B cell (primary cell): ENCODE data around the gene TOP2B. TPM values are rescaled to one million over a fixed set of nuclear protein-coding genes. Genes with fewer than 3 reads are reported as not detected.

ENCODE experiments used
- ATAC-seq: fragments of 200-7000 bp; cut with Tn5 transposase; one replicate; pipeline ENCODE4 v1.10.0; 2021; ENCODE audit warnings: low read depth, mild to moderate bottlenecking, moderate number of reproducible peaks, moderate library complexity
- CTCF ChIA-PET: fragments of 350-600 bp; sonication (Branson Sonifier 250); formaldehyde crosslinking; loops from one replicate; lab custom pipeline; 2021; ENCODE audit warnings: antibody characterized with exemption, inconsistent platforms; lab: Charles Lee
- POLR2A ChIA-PET: fragments of 350-600 bp; sonication (Branson Sonifier 250); formaldehyde crosslinking; loops from one replicate; lab custom pipeline; 2021; ENCODE audit warnings: antibody characterized with exemption; lab: Charles Lee
- DNase-seq: peaks from one replicate; pipeline ENCODE4 v3.0.0; 2013
- H2AFZ ChIP-seq: 2 replicates; pipeline ENCODE4 v1.6.1; 2012; ENCODE audit warnings: mild to moderate bottlenecking, low read depth, low read length; ENCODE audit not compliant: insufficient read depth, poor library complexity, severe bottlenecking
- H3K27ac ChIP-seq, 2 donors: 1 replicate in 1 of 2; 2 replicates in 1 of 2; pipeline ENCODE4 v1.5.1; 2012 to 2013; ENCODE audit warnings: low read length in 2 of 2, mild to moderate bottlenecking in 2 of 2, moderate library complexity in 1 of 2
- H3K27me3 ChIP-seq, 4 experiments: fragments of 200-600 bp in 1 of 4; sonication (generic) in 1 of 4; replicated peaks in 1 of 4; 1 replicate in 2 of 4; 2 replicates in 2 of 4; pipeline versions ENCODE4 v1.6.1 to v1.7.0; 2013 to 2016; ENCODE audit warnings: low read length in 3 of 4, mild to moderate bottlenecking in 2 of 4, mixed read lengths in 1 of 4, moderate library complexity in 1 of 4; ENCODE audit not compliant: insufficient read depth in 4 of 4, control insufficient read depth in 3 of 4; ENCODE audit errors: control extremely low read depth in 1 of 4
- H3K36me3 ChIP-seq, 2 experiments: replicated peaks in 1 of 2; 1 replicate in 1 of 2; 2 replicates in 1 of 2; pipeline versions ENCODE4 v1.6.1 to v1.7.1; 2013; ENCODE audit warnings: low read length in 1 of 2; ENCODE audit not compliant: insufficient read depth in 2 of 2, control insufficient read depth in 1 of 2; ENCODE audit errors: control extremely low read depth in 1 of 2, extremely low read depth in 1 of 2
- H3K4me1 ChIP-seq, 2 donors: fragments of 200-600 bp in 1 of 2; sonication (generic) in 1 of 2; 1 replicate in 1 of 2; 2 replicates in 1 of 2; pipeline versions ENCODE4 v1.5.1 to v1.6.1; 2013 to 2017; ENCODE audit warnings: low read length in 2 of 2; ENCODE audit not compliant: control insufficient read depth in 2 of 2, insufficient read depth in 2 of 2
- H3K4me2 ChIP-seq: replicated peaks from 2 replicates; pipeline ENCODE3; 2012; ENCODE audit warnings: mild to moderate bottlenecking, low read depth, low read length; ENCODE audit not compliant: poor library complexity, severe bottlenecking
- H3K4me3 ChIP-seq, 5 experiments: fragments of 200-600 bp in 1 of 5; sonication (generic) in 1 of 5; 1 replicate in 3 of 5; 2 replicates in 2 of 5; pipeline versions ENCODE4 v1.5.1 to v1.7.0; 2011 to 2016; ENCODE audit warnings: low read length in 4 of 5, mild to moderate bottlenecking in 4 of 5, low read depth in 2 of 5, control low read depth in 1 of 5, moderate library complexity in 1 of 5; ENCODE audit not compliant: insufficient read depth in 1 of 5; ENCODE audit errors: control extremely low read depth in 1 of 5, extremely low read depth in 1 of 5
- H3K79me2 ChIP-seq: fragments of 200-600 bp; sonication (generic); one replicate; pipeline ENCODE4 v1.6.0; 2016; ENCODE audit warnings: low read length; ENCODE audit not compliant: control insufficient read depth, insufficient read depth
- H3K9ac ChIP-seq: fragments of 200-600 bp; sonication (generic); 2 replicates; pipeline ENCODE4 v1.6.1; 2017; ENCODE audit warnings: mild to moderate bottlenecking, low read length, moderate library complexity
- H3K9me3 ChIP-seq, 3 donors: one replicate each; pipeline versions ENCODE4 v1.6.1 to v1.7.1; 2013; ENCODE audit warnings: low read length in 2 of 3; ENCODE audit not compliant: control insufficient read depth in 2 of 3, insufficient read depth in 1 of 3; ENCODE audit errors: control extremely low read depth in 1 of 3
- H4K20me1 ChIP-seq: 2 replicates; pipeline ENCODE4 v1.6.0; 2012; ENCODE audit warnings: mild to moderate bottlenecking, low read length; ENCODE audit not compliant: insufficient read depth, control insufficient read depth, poor library complexity, severe bottlenecking
- H3K27ac Mint-ChIP-seq: one replicate; pipeline ENCODE4 v1.8.0; 2021; ENCODE audit warnings: mixed read lengths
- H3K27me3 Mint-ChIP-seq: one replicate; pipeline ENCODE4 v1.8.0; 2021; ENCODE audit warnings: mixed read lengths
- H3K4me1 Mint-ChIP-seq: one replicate; pipeline ENCODE4 v1.8.0; 2021; ENCODE audit warnings: mixed read lengths
- H3K4me3 Mint-ChIP-seq: one replicate; pipeline ENCODE4 v1.8.0; 2021; ENCODE audit warnings: mixed read lengths
- H3K9me3 Mint-ChIP-seq: one replicate; pipeline ENCODE4 v1.8.0; 2022; ENCODE audit warnings: mixed read lengths; ENCODE audit not compliant: insufficient read depth
- CTCF ChIP-seq: fragments of 200-600 bp; IDR thresholded peaks from one replicate; pipeline ENCODE4 v1.8.0; 2022; ENCODE audit warnings: antibody characterized with exemption, mild to moderate bottlenecking
- EZH2 ChIP-seq: IDR thresholded peaks from 2 replicates; pipeline ENCODE4 v1.6.1; 2012; ENCODE audit warnings: borderline replicate concordance, low read depth, mild to moderate bottlenecking, moderate library complexity, low read length; ENCODE audit not compliant: insufficient read depth, poor library complexity, severe bottlenecking
- WGBS: methylation state at CpG from one replicate; pipeline ENCODE4 v1.1.5; 2013; ENCODE audit warnings: missing lambda C conversion rate; ENCODE audit not compliant: insufficient coverage; 5-methylcytosine and 5-hydroxymethylcytosine counted together
- intact Hi-C: fragments of 100-400 bp; cut with micrococcal nuclease; formaldehyde crosslinking; loops from one replicate; pipeline ENCODE4 v1.10.0; 2022
- polyA plus RNA-seq: library from polyadenylated mRNA; depleted of rRNA; stranded (reverse); fragments of >200 nt; gene quantifications from 2 replicates; pipeline ENCODE4 v1.2.3, GENCODE V29; 2012
- total RNA-seq, 2 donors: library from RNA; stranded (reverse); fragments of 120-200 nt in 1 of 2; gene quantifications; 1 replicate in 1 of 2; 2 replicates in 1 of 2; pipeline versions ENCODE4 v1.2.3 to v1.2.4, GENCODE V29; 2013 to 2022

TOP2B gene
- total and polyA plus RNA-seq, 2 donors (not counting 1 experiment from before 2014, with no cell fraction given), result 22.2 to 149 TPM

GRCh38 chr3:25580534-25580933, 84.2 kb downstream of the TOP2B start:
- Histone ChIP-seq H3K4me2 (no peak overlapping the region), H3K9ac (no peak overlapping the region), H3K27ac (no peak overlapping the region), H3K79me2 (no peaks in the 10 kb centered on the region), H3K4me3 (no peak overlapping the region), H3K27me3 (no peaks in the 10 kb centered on the region), H3K4me1 (no peaks in the 10 kb centered on the region), H3K9me3 (no peaks in the 10 kb centered on the region), H4K20me1 (no peaks in the 10 kb centered on the region), H3K36me3 (no peaks in the 10 kb centered on the region), H2AFZ (no peak overlapping the region)
- 89% methylated on average over 7 of the region's 8 CpGs for WGBS
- Mint-ChIP-seq H3K4me1 (no peaks in the 10 kb centered on the region), H3K27ac (no peak overlapping the region), H3K27me3 (peaks cover 19% of the 10 kb centered on the region), H3K9me3 (no peaks in the 10 kb centered on the region), H3K4me3 (no peak overlapping the region)
- ChIA-PET POLR2A (no interaction called here), CTCF (no interaction called here)
- TF ChIP-seq CTCF (no peak), EZH2 (no peak)
- ATAC-seq, result no peak
- intact Hi-C loops, result no loop called here
- DNase-seq, result no peak

GRCh38 chr3:25578059-25578458, 86.6 kb downstream of the TOP2B start:
- TF ChIP-seq EZH2 (no peak), CTCF (no peak)
- intact Hi-C loops, result no loop called here
- no peak overlapping the region for H3K4me3 Mint-ChIP-seq
- Histone ChIP-seq H3K9ac (no peak overlapping the region), H4K20me1 (no peaks in the 10 kb centered on the region), H3K4me3 (no peak overlapping the region), H3K36me3 (no peaks in the 10 kb centered on the region), H2AFZ (no peak overlapping the region), H3K27ac (no peak overlapping the region), H3K4me1 (no peaks in the 10 kb centered on the region), H3K27me3 (no peaks in the 10 kb centered on the region), H3K4me2 (no peak overlapping the region), H3K79me2 (no peaks in the 10 kb centered on the region), H3K9me3 (no peaks in the 10 kb centered on the region)
- no peaks in the 10 kb centered on the region for H3K4me1 Mint-ChIP-seq
- 90% methylated on average over 6 of the region's 10 CpGs for WGBS
- no peaks in the 10 kb centered on the region for H3K9me3 Mint-ChIP-seq
- H3K27me3 Mint-ChIP-seq, result peaks cover 16% of the 10 kb centered on the region
- no peak overlapping the region for H3K27ac Mint-ChIP-seq
- POLR2A ChIA-PET, result no interaction called here
- no peak for DNase-seq
- CTCF ChIA-PET, result no interaction called here
- ATAC-seq, result no peak
